Hematopoietic multipotent progenitor cell treated with erythropoietin and hydrocortisone succinate and interleukin-3 and kit ligand, for 17 days (in vitro differentiated cells): Measurements from ENCODE around the gene PKDCC.

ENCODE experiments used
- DNase-seq: peaks from one replicate; pipeline ENCODE4 v3.0.0-alpha.2; 2015; ENCODE audit warnings: low spot score

The PKDCC gene

GRCh38 chr2:42050010-42050702, 2.3 kb downstream of the PKDCC start:
- no peak for DNase-seq

GRCh38 chr2:42050703-42051542, 3.1 kb downstream of the PKDCC start:
- DNase-seq = no peak

GRCh38 chr2:42051543-42052235, 3.9 kb downstream of the PKDCC start:
- DNase-seq = no peak

- no peak for DNase-seq
Observed at GRCh38 chr2:42052702-42053481, 5.1 kb downstream of the PKDCC start.

- DNase-seq = no peak
Observed at GRCh38 chr2:42053482-42053790, 5.6 kb downstream of the PKDCC start.

- no peak for DNase-seq
Observed at GRCh38 chr2:42053791-42054701, 6.2 kb downstream of the PKDCC start.

- no peak for DNase-seq
Observed at GRCh38 chr2:42054714-42055430, 7.1 kb downstream of the PKDCC start.

- no peak for DNase-seq
Observed at GRCh38 chr2:42055573-42056514, 8.0 kb downstream of the PKDCC start.

GRCh38 chr2:42057159-42057901, 9.5 kb downstream of the PKDCC start:
- no peak for DNase-seq

GRCh38 chr2:42057902-42058450, 10.2 kb downstream of the PKDCC start:
- DNase-seq = no peak

GRCh38 chr2:42059261-42059898, 11.6 kb downstream of the PKDCC start:
- DNase-seq = no peak

- DNase-seq = no peak
Observed at GRCh38 chr2:42060028-42060427, 12.2 kb downstream of the PKDCC start.

GRCh38 chr2:42060718-42061619, 13.1 kb downstream of the PKDCC start:
- no peak for DNase-seq

- no peak for DNase-seq
Observed at GRCh38 chr2:42061839-42062238, 14.0 kb downstream of the PKDCC start.

GRCh38 chr2:42063431-42064171, 15.8 kb downstream of the PKDCC start:
- no peak for DNase-seq

- no peak for DNase-seq
Observed at GRCh38 chr2:42064417-42064942, 16.7 kb downstream of the PKDCC start.
